Esophagus muscularis mucosa (tissue), 4 donors: Measurements from ENCODE around the gene TBC1D2.

Experiments used
- EP300 ChIP-seq: sonication (generic); formaldehyde crosslinking; IDR thresholded peaks from one replicate; pipeline ENCODE4 v1.6.1; 2017; ENCODE audit warnings: antibody characterized with exemption
- POLR2A ChIP-seq: fragments of 450-650 bp; IDR thresholded peaks from one replicate; pipeline ENCODE4 v1.6.1; 2017; ENCODE audit warnings: antibody characterized with exemption, moderate library complexity, mild to moderate bottlenecking, low read depth
- POLR2AphosphoS5 ChIP-seq, 2 donors: sonication (generic); formaldehyde crosslinking; IDR thresholded peaks; one replicate each; pipeline ENCODE4 v1.6.1; 2017; ENCODE audit warnings: antibody characterized with exemption in 2 of 2
- TF ChIP-seq, protein P1 (sequence below), 3 experiments: fragments of 200-600 bp in 2 of 3; fragments of 450-650 bp in 1 of 3; sonication (generic) in 2 of 3; IDR thresholded peaks; one replicate each; pipeline ENCODE4 v1.5.1; 2017 to 2019; ENCODE audit warnings: antibody characterized with exemption in 3 of 3, mild to moderate bottlenecking in 2 of 3, moderate library complexity in 1 of 3

DNA sequence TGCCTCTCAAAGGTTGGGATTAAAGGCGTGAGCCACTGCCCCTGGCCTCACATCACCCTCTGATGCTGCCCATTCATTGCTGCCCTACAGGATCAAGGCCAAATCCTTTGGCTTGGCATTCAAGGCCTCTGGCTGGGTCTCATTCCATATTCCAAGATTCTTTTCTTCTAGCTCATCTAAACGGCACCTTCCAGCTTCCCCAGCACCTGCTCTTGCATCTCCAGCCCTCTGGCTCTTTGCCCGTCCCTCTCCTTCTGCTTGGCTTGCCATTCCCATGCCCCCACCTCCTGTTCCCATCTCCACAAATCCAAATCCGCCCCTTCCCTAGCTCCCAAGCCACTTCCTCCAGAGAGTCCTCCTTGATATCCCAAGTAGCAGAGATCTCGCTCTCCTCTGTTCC, 96.1 kb downstream of the TBC1D2 start:
- TF ChIP-seq POLR2AphosphoS5 (IDR thresholded peaks at IDR 0.05) = no peak
- TF ChIP-seq, protein P1, sequence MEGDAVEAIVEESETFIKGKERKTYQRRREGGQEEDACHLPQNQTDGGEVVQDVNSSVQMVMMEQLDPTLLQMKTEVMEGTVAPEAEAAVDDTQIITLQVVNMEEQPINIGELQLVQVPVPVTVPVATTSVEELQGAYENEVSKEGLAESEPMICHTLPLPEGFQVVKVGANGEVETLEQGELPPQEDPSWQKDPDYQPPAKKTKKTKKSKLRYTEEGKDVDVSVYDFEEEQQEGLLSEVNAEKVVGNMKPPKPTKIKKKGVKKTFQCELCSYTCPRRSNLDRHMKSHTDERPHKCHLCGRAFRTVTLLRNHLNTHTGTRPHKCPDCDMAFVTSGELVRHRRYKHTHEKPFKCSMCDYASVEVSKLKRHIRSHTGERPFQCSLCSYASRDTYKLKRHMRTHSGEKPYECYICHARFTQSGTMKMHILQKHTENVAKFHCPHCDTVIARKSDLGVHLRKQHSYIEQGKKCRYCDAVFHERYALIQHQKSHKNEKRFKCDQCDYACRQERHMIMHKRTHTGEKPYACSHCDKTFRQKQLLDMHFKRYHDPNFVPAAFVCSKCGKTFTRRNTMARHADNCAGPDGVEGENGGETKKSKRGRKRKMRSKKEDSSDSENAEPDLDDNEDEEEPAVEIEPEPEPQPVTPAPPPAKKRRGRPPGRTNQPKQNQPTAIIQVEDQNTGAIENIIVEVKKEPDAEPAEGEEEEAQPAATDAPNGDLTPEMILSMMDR (IDR thresholded peaks at IDR 0.05) = no peak
- no peak for TF ChIP-seq POLR2A
- no peak for TF ChIP-seq EP300
